Type B pancreatic cell (in vitro differentiated cells): ENCODE data around the gene ZBTB40. TPM values are rescaled to one million over a fixed set of nuclear protein-coding genes. Genes with fewer than 3 reads are reported as not detected.

ENCODE experiments used
- DNase-seq: peaks from one replicate; pipeline ENCODE4 v3.0.0; 2021; ENCODE audit warnings: mixed read lengths; ENCODE audit not compliant: unreplicated experiment; ENCODE audit errors: extremely low spot score
- H3K27ac Mint-ChIP-seq: 2 replicates; pipeline ENCODE4 v1.8.0; 2021; ENCODE audit warnings: mild to moderate bottlenecking, mixed read lengths
- H3K27me3 Mint-ChIP-seq: 2 replicates; pipeline ENCODE4 v1.8.0; 2021; ENCODE audit warnings: mixed read lengths
- H3K36me3 Mint-ChIP-seq: 2 replicates; pipeline ENCODE4 v1.8.0; 2021; ENCODE audit warnings: mixed read lengths
- H3K4me1 Mint-ChIP-seq: one replicate; pipeline ENCODE4 v1.8.0; 2021; ENCODE audit warnings: mixed read lengths; ENCODE audit not compliant: unreplicated experiment
- H3K4me3 Mint-ChIP-seq: 2 replicates; pipeline ENCODE4 v1.8.0; 2021; ENCODE audit warnings: mild to moderate bottlenecking, mixed read lengths
- H3K9me3 Mint-ChIP-seq: 2 replicates; pipeline ENCODE4 v1.8.0; 2021; ENCODE audit warnings: mixed read lengths
- CTCF ChIP-seq: fragments of 200-600 bp; sonication (generic); conservative IDR thresholded peaks from 2 replicates; pipeline ENCODE4 v1.5.0; 2021; ENCODE audit warnings: antibody characterized with exemption, mild to moderate bottlenecking
- total RNA-seq: library from RNA; stranded (reverse); gene quantifications from 2 replicates; pipeline ENCODE4 v1.2.1, GENCODE V29; 2021; ENCODE audit warnings: low replicate concordance

Gene ZBTB40
- total RNA-seq, 1 donor from 2014 or later, result 26.9 TPM

GRCh38 chr1:22576150-22576544 lies 124.5 kb downstream of the ZBTB40 start:
- peaks cover 4% of the 10 kb centered on the region for H3K9me3 Mint-ChIP-seq
- no peak for DNase-seq
- no peaks in the 10 kb centered on the region for H3K36me3 Mint-ChIP-seq
- H3K27me3 Mint-ChIP-seq, result peaks cover 26% of the 10 kb centered on the region
- no peak overlapping the region for H3K27ac Mint-ChIP-seq
- H3K4me1 Mint-ChIP-seq, result no peaks in the 10 kb centered on the region
- no peak for TF ChIP-seq CTCF
- H3K4me3 Mint-ChIP-seq, result no peak overlapping the region

GRCh38 chr1:22576617-22577016 lies 125.0 kb downstream of the ZBTB40 start:
- Mint-ChIP-seq H3K4me1 (no peaks in the 10 kb centered on the region), H3K9me3 (peaks cover 4% of the 10 kb centered on the region), H3K36me3 (no peaks in the 10 kb centered on the region), H3K4me3 (no peak overlapping the region), H3K27me3 (peaks cover 26% of the 10 kb centered on the region), H3K27ac (no peak overlapping the region)
- no peak for DNase-seq
- no peak for TF ChIP-seq CTCF

GRCh38 chr1:22578732-22579361 lies 127.2 kb downstream of the ZBTB40 start:
- no peak overlapping the region for H3K27ac Mint-ChIP-seq
- H3K4me3 Mint-ChIP-seq, result no peak overlapping the region
- no peak for TF ChIP-seq CTCF
- H3K27me3 Mint-ChIP-seq, result peaks cover 18% of the 10 kb centered on the region
- no peak for DNase-seq
- H3K4me1 Mint-ChIP-seq, result peaks cover 5% of the 10 kb centered on the region
- H3K36me3 Mint-ChIP-seq, result no peaks in the 10 kb centered on the region
- H3K9me3 Mint-ChIP-seq, result peaks cover 4% of the 10 kb centered on the region

- Mint-ChIP-seq H3K27me3 (peaks cover 11% of the 10 kb centered on the region), H3K27ac (no peak overlapping the region), H3K36me3 (no peaks in the 10 kb centered on the region), H3K4me1 (peaks cover 7% of the 10 kb centered on the region), H3K4me3 (no peak overlapping the region), H3K9me3 (peaks cover 4% of the 10 kb centered on the region)
- no peak for TF ChIP-seq CTCF
- no peak for DNase-seq
Measured at GRCh38 chr1:22579541-22580155, 128.0 kb downstream of the ZBTB40 start.

Other genes with a start within 250 kb of the ZBTB40 start
- gene EPHA8, start 111.6 kb downstream of the ZBTB40 start, total RNA-seq, result 0.46 and 3.4 TPM in 2 replicates
- 0.69 TPM in 1 of 2 replicates, not detected in the other for gene C1QA, start 184.8 kb downstream of the ZBTB40 start, total RNA-seq
- gene C1QC, start 191.8 kb downstream of the ZBTB40 start, total RNA-seq, result not detected in 2 replicates
- gene C1QB, start 201.4 kb downstream of the ZBTB40 start, total RNA-seq, result not detected in 2 replicates